Activated T-cell treated with anti-CD3 and anti-CD28 coated beads, Interleukin-2, amount 50 U/mL, for 4 hours (primary cell): Measurements from ENCODE around the gene NOL4L. TPM values are rescaled to one million over a fixed set of nuclear protein-coding genes. Genes with fewer than 3 reads are reported as not detected.

Experiments used
- ATAC-seq, 2 donors: fragments of 200-7000 bp; cut with Tn5 transposase; one replicate each; pipeline ENCODE4 v1.10.0; 2021
- DNase-seq: peaks from one replicate; pipeline ENCODE4 v3.0.0-alpha.2; 2020
- H3K27me3 Mint-ChIP-seq: one replicate; pipeline ENCODE4 v1.8.0; 2021; ENCODE audit warnings: low read depth, mixed read lengths
- H3K36me3 Mint-ChIP-seq: one replicate; pipeline ENCODE4 v1.8.0; 2022; ENCODE audit warnings: mixed read lengths; ENCODE audit not compliant: insufficient read depth
- H3K4me1 Mint-ChIP-seq: one replicate; pipeline ENCODE4 v1.8.0; 2021; ENCODE audit warnings: low read depth, mixed read lengths
- H3K4me3 Mint-ChIP-seq: one replicate; pipeline ENCODE4 v1.8.0; 2021; ENCODE audit warnings: mild to moderate bottlenecking, moderate library complexity, mixed read lengths
- H3K9me3 Mint-ChIP-seq: one replicate; pipeline ENCODE4 v1.8.0; 2021; ENCODE audit warnings: mixed read lengths
- total RNA-seq, 3 donors: library from RNA; stranded (reverse); gene quantifications; one replicate each; pipeline ENCODE4 v1.2.1, GENCODE V29; 2021

NOL4L gene
- total RNA-seq, 3 donors from 2014 or later: 5.6 to 8.0 (median 6.3) TPM

DNA sequence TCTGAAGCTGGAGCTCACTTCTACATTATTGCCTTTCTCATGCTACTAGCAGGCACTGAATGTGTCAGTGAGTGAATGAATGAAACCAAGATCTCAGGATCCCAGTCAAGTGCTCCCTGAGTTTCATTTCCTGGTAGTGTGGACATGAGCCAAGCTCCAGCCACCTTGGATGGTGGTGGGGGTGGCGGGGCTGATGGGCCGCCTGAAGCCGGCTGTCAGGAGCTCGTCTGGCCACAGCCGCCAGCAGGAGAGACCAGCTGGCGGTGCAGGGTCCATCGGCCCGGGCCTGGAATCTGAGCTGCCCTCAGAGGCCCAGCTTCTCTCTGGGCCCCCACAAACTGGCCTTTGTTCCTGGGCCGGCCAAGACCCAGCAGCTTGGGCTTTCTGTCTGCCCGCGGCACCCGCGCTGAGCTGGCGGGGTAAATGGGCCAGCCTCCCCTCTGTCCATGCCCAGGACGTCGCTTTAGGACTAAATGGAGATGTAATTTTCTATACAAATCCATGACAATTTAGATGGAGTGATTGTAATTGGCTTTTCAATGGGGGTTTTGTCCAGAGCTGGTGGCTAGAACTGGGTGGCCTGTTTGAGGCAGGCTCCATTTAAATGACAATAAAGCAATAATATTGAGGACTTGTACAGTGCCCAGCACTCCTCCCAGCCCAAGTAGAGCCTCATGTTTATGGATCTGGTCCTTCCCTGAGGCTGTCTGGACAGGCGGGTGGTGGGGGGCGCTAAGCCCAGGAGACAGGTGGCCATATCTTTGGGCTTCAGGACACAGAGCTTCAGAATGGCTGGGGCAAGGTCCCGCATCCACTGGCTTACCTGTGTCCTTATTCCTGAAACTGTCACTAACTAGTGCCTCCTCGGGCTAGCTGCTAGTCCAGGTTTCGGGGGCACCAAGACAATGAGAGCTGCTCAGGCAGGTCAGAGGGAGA is 43.5 kb downstream of the NOL4L start:
- no peaks in the 10 kb centered on the region for H3K9me3 Mint-ChIP-seq
- peaks cover 77% of the 10 kb centered on the region for H3K4me1 Mint-ChIP-seq
- H3K27me3 Mint-ChIP-seq: no peaks in the 10 kb centered on the region
- no peak for DNase-seq
- no peaks in the 10 kb centered on the region for H3K36me3 Mint-ChIP-seq
- no peak overlapping the region for H3K4me3 Mint-ChIP-seq
- ATAC-seq: no peak

DNA sequence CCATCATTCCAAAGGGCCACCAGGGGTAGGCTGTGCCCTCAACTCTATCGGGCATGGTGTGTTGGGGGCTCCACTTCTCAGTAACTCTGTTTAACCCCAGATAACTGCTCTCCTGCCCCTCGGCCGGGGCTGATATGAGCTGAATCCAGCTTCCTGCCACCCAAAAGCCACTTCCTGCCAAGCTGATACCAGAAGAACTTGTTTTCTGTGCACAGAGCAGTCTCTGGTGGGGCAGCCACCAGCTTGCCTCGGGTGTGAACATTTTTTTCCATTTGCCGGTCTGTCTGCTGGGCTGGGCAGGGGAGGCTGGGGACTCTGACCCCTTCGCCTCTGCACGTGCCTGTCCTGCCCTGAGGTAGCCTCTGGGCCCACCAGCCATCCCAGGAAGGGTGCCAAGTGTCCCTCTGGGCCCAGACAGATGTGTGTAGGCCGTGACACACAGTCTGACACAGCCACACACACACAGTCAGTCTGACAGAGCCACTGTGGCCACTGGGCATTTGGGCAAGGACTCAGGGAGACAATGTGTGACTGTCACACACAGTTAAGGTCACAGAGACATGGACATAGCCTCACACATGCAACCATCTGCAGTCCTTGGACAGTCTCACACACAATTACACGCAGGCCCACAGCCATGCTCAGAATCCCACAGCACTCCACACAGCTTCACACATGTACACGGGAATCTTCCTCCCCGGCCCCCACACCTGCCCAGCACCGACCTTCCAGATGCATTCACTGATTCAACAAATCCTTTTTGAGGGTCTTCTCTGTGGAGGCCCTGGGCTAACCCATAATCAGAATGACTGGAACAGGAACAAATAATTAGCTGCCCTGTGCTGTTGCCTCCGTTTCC is 45.1 kb downstream of the NOL4L start:
- H3K4me1 Mint-ChIP-seq: peaks cover 82% of the 10 kb centered on the region
- peak; percentile 46 to 54 for ATAC-seq
- H3K27me3 Mint-ChIP-seq: no peaks in the 10 kb centered on the region
- peak overlapping the region; percentile 59 for H3K4me3 Mint-ChIP-seq
- peak; percentile 46 for DNase-seq
- H3K36me3 Mint-ChIP-seq: no peaks in the 10 kb centered on the region
- H3K9me3 Mint-ChIP-seq: no peaks in the 10 kb centered on the region

DNA sequence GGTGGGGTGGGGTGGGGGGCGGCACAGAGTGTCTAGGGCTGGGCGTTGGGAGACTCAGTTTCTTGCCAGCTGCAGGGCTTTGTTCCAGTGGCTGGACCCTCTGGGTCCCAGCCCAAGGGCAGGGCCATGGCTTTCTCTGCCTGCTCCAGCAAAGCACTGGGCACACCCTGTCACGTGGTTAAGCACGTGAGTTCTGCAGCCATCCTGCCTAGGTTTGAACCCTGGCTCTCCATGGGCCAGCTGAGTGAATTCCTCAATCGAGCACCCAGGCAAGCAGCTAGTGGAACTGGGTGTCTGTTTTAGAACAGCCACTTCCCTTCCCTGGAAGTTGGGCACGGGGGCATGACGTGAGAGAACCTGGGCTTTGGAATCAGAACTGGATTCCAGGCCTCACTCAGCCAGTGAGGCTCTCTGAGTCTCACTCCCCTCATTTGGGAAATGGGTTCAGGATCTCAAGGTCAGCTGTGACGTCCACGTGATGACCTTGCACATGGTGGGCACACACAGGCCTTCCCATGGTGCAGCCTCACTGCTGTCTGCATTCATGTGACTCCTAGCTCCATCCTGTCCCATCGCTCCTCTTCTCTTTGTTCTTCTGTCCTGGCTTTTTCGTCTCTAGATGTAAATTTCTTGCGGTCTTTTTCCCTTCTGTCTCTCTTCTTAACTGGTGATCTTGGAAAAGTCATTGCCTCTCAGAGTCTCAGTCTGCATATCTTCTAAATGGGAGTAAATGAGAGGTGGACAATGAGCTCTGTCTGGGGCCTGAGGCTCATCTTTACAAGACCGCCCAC is 45.9 kb downstream of the NOL4L start:
- ATAC-seq: no peak
- no peaks in the 10 kb centered on the region for H3K27me3 Mint-ChIP-seq
- H3K36me3 Mint-ChIP-seq: no peaks in the 10 kb centered on the region

DNA sequence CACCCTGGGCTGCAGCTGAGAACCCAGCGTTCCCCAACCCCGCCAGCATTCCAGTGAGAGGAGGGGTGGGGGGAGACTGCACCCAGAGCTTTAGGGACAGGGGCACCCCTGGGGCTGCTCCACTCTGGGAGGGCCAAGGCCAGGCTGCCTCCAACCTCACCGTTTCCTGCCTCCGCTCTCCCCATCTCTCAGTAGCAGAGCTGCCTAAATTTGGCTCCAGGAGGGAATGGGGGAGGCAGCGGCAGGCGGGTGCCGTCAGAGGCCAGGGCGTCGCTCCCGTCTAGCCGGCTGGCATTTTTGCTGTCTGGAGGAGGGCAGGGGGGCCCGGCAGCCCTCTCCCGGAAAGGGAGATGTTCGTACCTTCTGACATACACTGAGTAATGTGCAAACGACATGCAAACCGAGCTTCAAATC is 46.6 kb downstream of the NOL4L start:
- ATAC-seq (peak; percentile 7), DNase-seq (peak; percentile 36)
- no peaks in the 10 kb centered on the region for H3K36me3 Mint-ChIP-seq
- H3K4me3 Mint-ChIP-seq: peak overlapping the region; percentile 54
- no peaks in the 10 kb centered on the region for H3K9me3 Mint-ChIP-seq
- peaks cover 85% of the 10 kb centered on the region for H3K4me1 Mint-ChIP-seq
- no peaks in the 10 kb centered on the region for H3K27me3 Mint-ChIP-seq

More for the DNA sequence above, 45.9 kb downstream of the NOL4L start:
- Mint-ChIP-seq H3K4me1 (peaks cover 85% of the 10 kb centered on the region), H3K9me3 (no peaks in the 10 kb centered on the region), H3K4me3 (peak overlapping the region; percentile 59)
- no peak for DNase-seq

DNA sequence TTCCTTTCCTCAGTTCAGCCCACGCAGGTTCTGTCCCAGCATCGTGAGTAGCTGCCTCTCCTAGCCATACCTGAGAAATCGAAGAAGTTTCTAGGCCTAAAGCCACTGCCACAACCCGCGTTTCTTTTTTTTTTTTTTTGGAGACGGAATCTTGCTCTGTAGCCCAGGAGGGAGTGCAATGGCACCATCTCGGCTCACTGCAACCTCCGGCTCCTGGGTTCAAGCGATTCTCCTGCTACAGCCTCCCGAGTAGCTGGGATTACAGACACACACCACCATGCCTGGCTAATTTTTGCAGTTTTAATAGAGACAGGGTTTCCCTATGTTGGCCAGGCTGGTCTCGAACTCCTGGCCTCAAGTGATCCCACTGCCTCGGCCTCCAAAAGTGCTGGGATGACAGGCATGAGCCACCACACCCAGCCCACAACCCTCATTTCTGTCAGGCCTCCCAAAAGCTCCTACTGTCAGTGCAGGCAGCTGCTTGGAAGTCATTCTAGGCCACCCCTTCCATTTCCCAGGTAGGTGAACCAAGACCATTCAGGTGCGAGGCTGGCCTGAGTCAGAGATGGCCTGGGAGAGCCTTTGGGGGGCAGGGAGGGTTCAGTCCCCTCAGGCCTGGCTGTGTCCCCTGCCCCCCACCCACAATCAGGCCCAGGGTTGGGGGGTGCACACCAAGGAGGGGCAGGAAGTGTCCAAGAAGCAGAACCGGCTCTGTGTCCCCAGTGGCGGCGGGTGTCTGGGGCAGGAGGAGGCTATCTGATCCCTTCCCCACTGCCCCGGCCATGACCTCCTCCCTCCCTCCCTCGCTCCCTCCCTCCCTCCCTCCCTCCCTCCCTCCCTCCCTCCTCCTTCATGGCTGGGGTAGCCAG is 47.2 kb downstream of the NOL4L start:
- H3K4me1 Mint-ChIP-seq: peaks cover 85% of the 10 kb centered on the region
- H3K36me3 Mint-ChIP-seq: no peaks in the 10 kb centered on the region
- peak overlapping the region; percentile 89 for H3K4me3 Mint-ChIP-seq
- ATAC-seq: no peak
- no peak for DNase-seq
- H3K27me3 Mint-ChIP-seq: no peaks in the 10 kb centered on the region
- H3K9me3 Mint-ChIP-seq: no peaks in the 10 kb centered on the region

DNA sequence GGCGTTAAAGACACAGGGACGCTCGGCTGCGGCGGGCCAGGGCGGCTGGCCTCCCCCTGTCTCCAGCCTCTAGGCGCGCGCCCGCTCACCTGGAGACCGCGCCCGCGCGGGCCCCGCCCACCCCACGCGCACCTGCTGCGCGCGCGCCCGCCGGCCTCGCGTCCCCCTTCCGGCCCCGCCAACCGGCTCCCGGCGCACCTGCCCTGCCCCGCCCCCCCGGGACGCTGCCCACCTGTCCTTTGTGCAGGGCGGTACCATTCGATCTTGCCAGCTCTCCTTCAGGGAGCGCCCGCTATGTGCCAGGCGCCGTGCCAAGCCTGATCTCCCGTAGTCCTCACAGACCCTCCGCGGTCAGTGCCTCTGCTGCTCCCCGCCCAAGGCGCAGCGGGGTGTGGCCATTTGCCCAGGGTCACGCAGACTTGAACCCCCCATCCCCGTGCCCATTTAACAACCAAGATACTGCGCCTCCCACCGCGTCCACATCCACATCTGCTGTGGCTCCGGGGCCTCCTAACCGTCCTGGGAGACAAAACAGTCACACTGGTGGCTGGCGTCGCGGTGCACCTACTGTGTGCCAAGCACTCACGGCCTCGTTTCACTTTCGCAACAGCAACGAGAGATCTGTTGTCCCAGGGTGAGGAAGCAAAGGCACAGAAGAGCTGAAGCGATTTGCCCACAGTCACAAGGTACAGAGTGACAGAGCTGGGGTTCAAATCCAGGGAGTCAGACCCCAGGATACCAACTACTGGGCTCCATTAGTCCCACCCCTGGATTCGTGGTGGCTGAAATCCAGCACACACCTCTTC is 48.1 kb downstream of the NOL4L start:
- Mint-ChIP-seq H3K4me1 (peaks cover 85% of the 10 kb centered on the region), H3K4me3 (peak overlapping the region; percentile 89)
- DNase-seq: peak; percentile 45

DNA sequence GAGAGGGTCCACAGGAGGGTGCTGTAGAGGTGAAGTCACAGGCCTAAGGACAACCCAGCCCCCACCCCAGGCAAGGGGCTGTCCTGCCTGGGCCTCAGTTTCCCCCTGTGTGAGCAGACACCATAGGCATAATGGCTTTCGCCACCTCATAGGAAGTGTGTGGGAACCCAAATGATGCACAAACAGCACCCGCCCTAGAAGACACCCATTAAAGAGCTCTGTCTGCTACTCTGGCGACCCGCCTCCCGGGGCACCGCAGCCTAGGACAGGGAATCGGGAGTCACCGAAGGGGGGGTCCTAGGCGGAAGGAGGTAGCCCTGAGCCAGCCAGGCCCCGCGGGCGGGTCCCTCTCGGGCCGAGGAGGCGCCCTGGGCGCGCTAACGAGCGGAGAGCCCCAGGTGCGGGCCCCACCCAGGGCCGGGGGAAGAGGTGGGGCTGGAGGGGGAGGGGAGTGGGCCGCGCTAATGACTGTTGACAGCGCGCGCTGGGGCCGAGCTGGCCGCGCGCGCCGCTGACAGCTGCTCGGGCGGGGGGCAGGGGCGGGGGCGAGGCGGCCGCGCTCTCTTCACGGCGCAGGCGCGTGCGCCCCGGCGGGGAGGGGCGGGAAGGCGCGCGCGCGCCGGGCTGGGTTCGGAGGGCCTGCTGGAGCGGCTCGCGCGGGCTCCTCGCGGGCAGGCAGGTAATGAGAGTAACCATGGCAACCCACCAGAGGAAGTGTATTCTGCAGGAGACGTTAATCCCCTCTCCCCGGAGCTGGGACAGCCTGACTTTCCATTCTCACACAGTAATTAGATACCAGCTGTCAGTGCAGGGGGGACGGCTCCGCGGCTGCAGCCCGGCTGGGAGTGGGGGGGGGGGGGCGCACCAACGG is 48.9 kb downstream of the NOL4L start:
- H3K36me3 Mint-ChIP-seq: no peaks in the 10 kb centered on the region
- no peaks in the 10 kb centered on the region for H3K9me3 Mint-ChIP-seq
- DNase-seq (peak; percentile 57), ATAC-seq (peak; percentile 39 to 41)
- H3K4me3 Mint-ChIP-seq: peak overlapping the region; percentile 75
- H3K27me3 Mint-ChIP-seq: no peaks in the 10 kb centered on the region
- peaks cover 85% of the 10 kb centered on the region for H3K4me1 Mint-ChIP-seq

More for the DNA sequence above, 48.1 kb downstream of the NOL4L start:
- ATAC-seq: peak; percentile 2 to 8
- H3K27me3 Mint-ChIP-seq: no peaks in the 10 kb centered on the region
- no peaks in the 10 kb centered on the region for H3K9me3 Mint-ChIP-seq
- no peaks in the 10 kb centered on the region for H3K36me3 Mint-ChIP-seq

DNA sequence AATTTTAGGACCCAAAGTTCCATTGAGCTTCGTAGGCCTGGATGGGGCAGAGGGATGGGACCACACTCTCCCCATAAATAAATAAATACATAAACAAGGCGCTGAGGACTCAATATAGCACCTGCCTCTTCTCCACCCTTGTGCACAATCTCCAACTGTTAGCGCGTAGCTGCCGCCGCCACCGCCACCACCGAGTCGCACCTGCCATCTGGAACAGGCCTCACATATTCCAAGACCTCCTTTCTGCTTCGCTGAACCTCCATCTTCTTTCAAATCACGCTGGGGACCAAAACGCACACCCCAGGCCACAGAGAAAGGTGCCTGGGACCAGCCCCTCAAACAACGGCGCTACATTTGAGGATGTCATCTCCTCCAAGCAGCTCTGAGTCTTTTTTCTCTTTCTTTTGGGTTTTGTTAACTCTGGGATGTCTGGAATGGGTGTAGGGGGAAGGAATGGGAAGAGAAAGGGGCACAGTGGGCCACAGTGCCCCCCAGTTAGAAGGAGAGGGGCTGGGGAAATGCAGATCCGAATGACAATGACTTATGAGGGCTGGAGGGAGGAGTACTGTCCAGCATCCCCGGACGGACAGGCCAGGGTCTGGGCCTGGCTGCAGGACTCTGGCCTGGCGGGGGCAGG is 49.7 kb downstream of the NOL4L start:
- peaks cover 80% of the 10 kb centered on the region for H3K4me1 Mint-ChIP-seq
- H3K4me3 Mint-ChIP-seq: peak overlapping the region; percentile 75
- no peaks in the 10 kb centered on the region for H3K36me3 Mint-ChIP-seq
- no peaks in the 10 kb centered on the region for H3K27me3 Mint-ChIP-seq
- no peaks in the 10 kb centered on the region for H3K9me3 Mint-ChIP-seq
- DNase-seq: no peak
- ATAC-seq: no peak

DNA sequence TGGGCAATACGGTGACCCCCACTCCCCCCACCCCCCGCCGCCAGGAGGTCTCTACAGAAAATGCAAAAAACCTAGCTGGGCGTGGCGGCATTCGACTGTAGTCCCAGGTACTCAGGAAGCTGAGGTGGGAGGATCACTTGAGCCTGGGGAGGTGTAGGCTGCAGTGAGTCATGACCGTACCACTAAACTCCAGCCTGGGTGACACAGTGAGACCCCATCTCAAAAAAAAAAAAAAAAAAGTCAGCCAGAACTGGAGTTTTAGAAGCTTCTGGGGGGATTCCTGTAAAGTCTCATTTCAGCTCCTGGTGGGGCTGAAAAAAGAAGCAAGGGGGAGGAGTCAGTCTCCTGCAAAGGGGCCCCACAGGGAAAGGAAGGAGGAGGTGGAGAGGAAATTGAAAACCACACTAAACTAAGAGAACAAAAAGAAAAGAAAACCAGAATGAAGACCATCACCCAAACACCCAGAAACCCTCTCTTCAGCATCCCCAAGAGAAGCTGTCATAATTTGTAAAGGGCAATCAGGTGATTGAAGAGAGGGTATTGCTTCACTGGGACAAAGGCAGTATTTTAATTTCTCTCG is 50.4 kb downstream of the NOL4L start:
- ATAC-seq: peak; percentile 41 to 42
- Mint-ChIP-seq H3K36me3 (no peaks in the 10 kb centered on the region), H3K4me3 (peak overlapping the region; percentile 75)

DNA sequence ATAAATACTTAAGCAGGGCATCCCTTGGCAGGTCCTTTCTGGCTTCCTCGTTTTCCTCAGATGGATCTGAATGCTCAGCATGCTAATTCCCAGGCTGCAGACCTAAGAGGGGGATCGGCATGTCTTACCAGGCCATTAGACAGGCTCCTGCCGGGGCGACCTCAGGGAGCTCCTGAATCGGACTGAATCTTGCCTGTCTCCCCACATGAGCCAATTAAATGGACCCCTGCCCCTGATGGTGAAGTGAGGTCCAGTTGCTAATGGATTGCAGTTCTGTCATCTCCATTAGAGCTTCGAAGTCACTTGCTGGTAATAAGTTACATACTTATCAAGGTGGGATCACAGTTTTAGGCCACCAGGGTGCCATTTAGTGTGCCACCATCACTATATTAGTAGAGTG is 51.4 kb downstream of the NOL4L start:
- DNase-seq: no peak
- no peak for ATAC-seq
- Mint-ChIP-seq H3K9me3 (no peaks in the 10 kb centered on the region), H3K27me3 (no peaks in the 10 kb centered on the region), H3K4me1 (peaks cover 77% of the 10 kb centered on the region), H3K4me3 (no peak overlapping the region), H3K36me3 (no peaks in the 10 kb centered on the region)

More for the DNA sequence above, 50.4 kb downstream of the NOL4L start:
- peaks cover 77% of the 10 kb centered on the region for H3K4me1 Mint-ChIP-seq
- H3K27me3 Mint-ChIP-seq: no peaks in the 10 kb centered on the region
- H3K9me3 Mint-ChIP-seq: no peaks in the 10 kb centered on the region
- DNase-seq: peak; percentile 64

DNA sequence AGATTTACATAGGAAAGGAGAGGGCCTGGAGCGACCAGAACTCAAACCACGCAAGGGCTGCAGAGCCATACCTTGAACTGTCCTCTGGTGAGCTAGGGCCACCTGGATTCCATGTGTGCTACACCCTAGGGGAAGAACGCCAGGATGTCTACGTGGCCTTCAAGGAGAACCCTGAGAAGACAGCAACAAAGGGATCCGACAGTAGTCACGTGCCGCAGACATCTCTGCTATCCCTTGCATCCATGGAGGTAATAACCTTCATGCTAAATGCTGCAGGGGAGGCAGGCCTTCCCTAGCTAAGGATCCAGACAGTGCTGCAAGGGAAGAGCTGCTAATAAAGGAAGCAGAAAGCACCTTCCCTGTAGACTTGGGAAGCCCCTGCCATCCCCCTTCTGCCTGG is 52.9 kb downstream of the NOL4L start:
- no peak overlapping the region for H3K4me3 Mint-ChIP-seq

More for the DNA sequence above, 52.9 kb downstream of the NOL4L start:
- DNase-seq (no peak), ATAC-seq (no peak)
- no peaks in the 10 kb centered on the region for H3K27me3 Mint-ChIP-seq
- H3K4me1 Mint-ChIP-seq: peaks cover 81% of the 10 kb centered on the region
- H3K9me3 Mint-ChIP-seq: no peaks in the 10 kb centered on the region
- no peaks in the 10 kb centered on the region for H3K36me3 Mint-ChIP-seq
